Neural cell (in vitro differentiated cells): ENCODE measurements around the gene OTUD7B.

Experiments
- CTCF ChIP-seq: fragments of 450-650 bp; IDR thresholded peaks from 2 replicates; pipeline ENCODE4 v1.5.1; 2014; ENCODE audit warnings: antibody characterized with exemption, mild to moderate bottlenecking, moderate library complexity; ENCODE audit not compliant: poor library complexity, severe bottlenecking
- EP300 ChIP-seq: fragments of 450-650 bp; conservative IDR thresholded peaks from 2 replicates; pipeline ENCODE4 v1.6.1; 2014; ENCODE audit warnings: antibody characterized with exemption, mild to moderate bottlenecking, moderate library complexity; ENCODE audit not compliant: poor library complexity, severe bottlenecking
- EZH2 ChIP-seq: fragments of 200-600, 300-800 bp; shearing (Covaris generic), sonication (generic); IDR thresholded peaks from 2 replicates; pipeline ENCODE4 v1.6.1; 2014; ENCODE audit warnings: antibody characterized with exemption, low read length, borderline replicate concordance, mild to moderate bottlenecking; ENCODE audit not compliant: insufficient read depth, poor library complexity, severe bottlenecking
- POLR2AphosphoS5 ChIP-seq: IDR thresholded peaks from 2 replicates; pipeline ENCODE4 v1.6.1; 2012
- REST ChIP-seq: IDR thresholded peaks from 2 replicates; pipeline ENCODE4 v1.6.1; 2012; ENCODE audit warnings: borderline replicate concordance

DNA sequence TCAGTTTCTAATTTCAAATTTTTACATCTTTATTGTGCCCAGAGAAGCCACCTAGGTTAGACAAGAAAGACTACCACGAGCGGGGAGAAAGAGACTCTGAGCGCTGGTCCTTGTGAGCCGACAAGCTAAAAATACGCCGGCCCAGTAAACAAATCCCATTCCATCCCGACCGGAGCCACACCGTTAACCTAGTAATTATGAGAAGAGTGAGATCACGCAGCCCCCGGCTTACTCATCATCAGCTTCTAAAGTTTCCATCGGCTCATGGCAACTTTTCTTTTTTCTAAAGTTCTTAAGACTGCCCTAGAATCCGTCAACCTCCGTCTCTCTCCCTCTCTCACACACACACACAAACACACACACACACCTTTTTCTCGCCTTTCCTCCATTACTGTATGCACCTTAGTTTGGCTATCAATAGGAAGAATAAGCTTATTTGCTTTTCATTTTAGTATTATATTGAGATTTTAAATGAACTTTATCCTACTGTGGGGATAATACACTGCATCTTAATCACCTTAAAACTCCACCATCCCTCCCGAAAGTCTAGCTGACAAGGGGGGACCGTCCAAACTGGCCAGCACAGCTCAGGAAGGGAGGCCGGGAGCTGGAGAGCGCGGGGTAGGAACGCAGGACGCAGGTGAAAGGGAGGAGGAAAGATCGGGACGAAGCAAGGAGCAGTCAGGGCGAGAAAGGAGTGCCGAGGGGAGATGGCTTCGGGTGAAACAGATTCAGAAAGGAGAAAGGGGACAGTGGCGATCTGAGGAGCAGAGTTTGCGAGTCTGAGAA lies 728 bp downstream of the OTUD7B start:
- no peak for TF ChIP-seq POLR2AphosphoS5
- no peak for TF ChIP-seq EZH2
- TF ChIP-seq CTCF: no peak
- no peak for TF ChIP-seq REST
- no peak for TF ChIP-seq EP300
